Activated T-helper 1 cell treated with anti-CD3 and anti-CD28 coated beads, Interleukin-2, amount 50 U/mL, for 16 hours (primary cell): Measurements from ENCODE around the gene RBMS1.

Source experiments
- DNase-seq, 2 donors: peaks; one replicate each; pipeline ENCODE4 v3.0.0-alpha.2; 2020; ENCODE audit warnings: low read depth in 1 of 2, low spot score in 1 of 2

RBMS1 gene

GRCh38 chr2:160365716-160366367 is 127.8 kb downstream of the RBMS1 start:
- DNase-seq: no peak

GRCh38 chr2:160364364-160364763 is 129.2 kb downstream of the RBMS1 start:
- no peak for DNase-seq

GRCh38 chr2:160363961-160364360 is 129.6 kb downstream of the RBMS1 start:
- no peak for DNase-seq

GRCh38 chr2:160363055-160363454 is 130.6 kb downstream of the RBMS1 start:
- no peak for DNase-seq

GRCh38 chr2:160362541-160362940 is 131.1 kb downstream of the RBMS1 start:
- DNase-seq: no peak

- no peak for DNase-seq
These were observed 131.6 kb downstream of the RBMS1 start for GRCh38 chr2:160362018-160362417.

- no peak for DNase-seq
These were observed 133.4 kb downstream of the RBMS1 start for GRCh38 chr2:160360089-160360757.

GRCh38 chr2:160358046-160358445 is 135.6 kb downstream of the RBMS1 start:
- no peak for DNase-seq

- DNase-seq: no peak
These were observed 137.1 kb downstream of the RBMS1 start for GRCh38 chr2:160356485-160356884.

- DNase-seq: no peak
These were observed 138.5 kb downstream of the RBMS1 start for GRCh38 chr2:160355080-160355479.

GRCh38 chr2:160354677-160355076 is 138.9 kb downstream of the RBMS1 start:
- no peak for DNase-seq

GRCh38 chr2:160353813-160354212 is 139.8 kb downstream of the RBMS1 start:
- DNase-seq: no peak

GRCh38 chr2:160353166-160353565 is 140.4 kb downstream of the RBMS1 start:
- no peak for DNase-seq

GRCh38 chr2:160352500-160352899 is 141.1 kb downstream of the RBMS1 start:
- DNase-seq: no peak

GRCh38 chr2:160351956-160352355 is 141.7 kb downstream of the RBMS1 start:
- DNase-seq: no peak

GRCh38 chr2:160349306-160349705 is 144.3 kb downstream of the RBMS1 start:
- no peak for DNase-seq

GRCh38 chr2:160347269-160347863 is 146.2 kb downstream of the RBMS1 start:
- no peak for DNase-seq

GRCh38 chr2:160345071-160345764 is 148.4 kb downstream of the RBMS1 start:
- DNase-seq: no peak

GRCh38 chr2:160343404-160343803 is 150.2 kb downstream of the RBMS1 start:
- DNase-seq: no peak

GRCh38 chr2:160339726-160340125 is 153.9 kb downstream of the RBMS1 start:
- DNase-seq: no peak

- no peak for DNase-seq
These were observed 154.5 kb downstream of the RBMS1 start for GRCh38 chr2:160338901-160339685.
